ENCODE measurements around the gene SF3A2. TPM values are rescaled to one million over a fixed set of nuclear protein-coding genes. Genes with fewer than 3 reads are reported as not detected.
"Not testable (repeated sequence)": the region's sequence is repeated elsewhere in the genome, so short reads cannot be mapped to it uniquely, and the experiment has no call there.

The SF3A2 gene
- total RNA-seq, 1 donor from 2014 or later = 44.8 TPM

GRCh38 chr19:2274931-2275535 lies 38.4 kb downstream of the SF3A2 start:
- DNase-seq = peak; percentile 81

- peak; percentile 54 for DNase-seq
Measured at GRCh38 chr19:2275588-2276428, 39.2 kb downstream of the SF3A2 start.

GRCh38 chr19:2276429-2276986 lies 39.9 kb downstream of the SF3A2 start:
- DNase-seq = no peak

- no peak for DNase-seq
Measured at GRCh38 chr19:2277138-2277537, 40.5 kb downstream of the SF3A2 start.

GRCh38 chr19:2278459-2279158 lies 42.0 kb downstream of the SF3A2 start:
- DNase-seq = no peak

- no peak for DNase-seq
Measured at GRCh38 chr19:2280633-2281264, 44.1 kb downstream of the SF3A2 start.

- DNase-seq = not testable (repeated sequence)
Measured at GRCh38 chr19:2281265-2282061, 44.8 kb downstream of the SF3A2 start.

- peak; percentile 60 for DNase-seq
Measured at GRCh38 chr19:2282062-2282861, 45.6 kb downstream of the SF3A2 start, which contains the start of gene PEAK3. PEAK3 (minus strand) TSS chr19:2282175; CDS start chr19:2280931, 1,244 bp downstream.

- DNase-seq = no peak
Measured at GRCh38 chr19:2282862-2283237, 46.2 kb downstream of the SF3A2 start.

GRCh38 chr19:2283835-2284507 lies 47.3 kb downstream of the SF3A2 start:
- DNase-seq = no peak

- no peak for DNase-seq
Measured at GRCh38 chr19:2286402-2287140, 49.9 kb downstream of the SF3A2 start.

- DNase-seq = no peak
Measured at GRCh38 chr19:2287585-2288337, 51.1 kb downstream of the SF3A2 start.

- no peak for DNase-seq
Measured at GRCh38 chr19:2288338-2288817, 51.8 kb downstream of the SF3A2 start.

- no peak for DNase-seq
Measured at GRCh38 chr19:2288818-2289713, 52.4 kb downstream of the SF3A2 start.

GRCh38 chr19:2289714-2290435 lies 53.3 kb downstream of the SF3A2 start:
- DNase-seq = no peak

- no peak for DNase-seq
Measured at GRCh38 chr19:2290441-2291184, 54.0 kb downstream of the SF3A2 start.
